Measurements from ENCODE around the gene HDAC9. TPM values are rescaled to one million over a fixed set of nuclear protein-coding genes. Genes with fewer than 3 reads are reported as not detected.

The HDAC9 gene
- polyA plus RNA-seq, 1 of the 3 experiments (the other 2 are of a cell fraction): 11.6 TPM

- TF ChIP-seq IRF3 (IDR thresholded peaks at IDR 0.05; ENCODE audit: low read depth, low read length): no peak
- no peak for TF ChIP-seq RAD21 (IDR thresholded peaks at IDR 0.05; ENCODE audit: low read length)
- TF ChIP-seq RCOR1 (IDR thresholded peaks at IDR 0.05; ENCODE audit: low read length): no peak
- TF ChIP-seq USF1 (IDR thresholded peaks at IDR 0.05; ENCODE audit: borderline replicate concordance, low read depth): no peak
- TF ChIP-seq REST (IDR thresholded peaks at IDR 0.05; ENCODE audit: low read depth, low read length): no peak
- peak; percentile 91 for TF ChIP-seq FOSL2 (IDR thresholded peaks at IDR 0.05; ENCODE audit: borderline replicate concordance, low read depth)
- TF ChIP-seq POLR2AphosphoS5 (IDR thresholded peaks at IDR 0.05; ENCODE audit: low read depth, low read length): no peak; the same call in 1 of the 2 replicates
Measured at GRCh38 chr7:18974803-18975202, 479.3 kb downstream of the HDAC9 start (continued).

GRCh38 chr7:18975276-18975675 lies 479.7 kb downstream of the HDAC9 start:
- Histone ChIP-seq H3K4me2 (no peak overlapping the region), H3K79me2 (ENCODE audit: insufficient read depth) (no peaks in the 10 kb centered on the region), H3K36me3 (replicated peaks in 1 of 2; ENCODE audit: control insufficient read depth in 1 of 2, insufficient read depth in 2 of 2, low read length in 1 of 2) (peaks cover 11 to 12% of the 10 kb centered on the region in 2 experiments), H3K4me3 (ENCODE audit: low read depth in 2 of 2, low read length in 1 of 2) (no peak overlapping the region), H3K4me1 (ENCODE audit: control insufficient read depth in 1 of 2, insufficient read depth in 2 of 2, low read depth in 1 of 2, low read length in 1 of 2) (peaks cover 5 to 41% of the 10 kb centered on the region in 2 experiments; a peak in 3 of 4 replicates), H3K27me3 (ENCODE audit: insufficient read depth) (no peaks in the 10 kb centered on the region), H3F3A (replicated peaks; ENCODE audit: insufficient read depth) (peaks cover 42% of the 10 kb centered on the region), H3K9ac (no peak overlapping the region), H4K20me1 (ENCODE audit: insufficient read depth) (no peaks in the 10 kb centered on the region), H2AFZ (ENCODE audit: low read depth) (no peak overlapping the region), H3K9me3 (no peaks in the 10 kb centered on the region), H3K9me2 (no peaks in the 10 kb centered on the region), H3K27ac (ENCODE audit: low read depth in 2 of 2, low read length in 1 of 2) (peak overlapping the region; percentile 29 to 59; a peak in 3 of 4 replicates)
- no peak for DNase-seq
- 82% methylated on average over 3 of the region's 3 CpGs for WGBS (ENCODE audit: low lambda C conversion rate)
- ChIA-PET POLR2A (no interaction called here), CTCF (no interaction called here)
- TF ChIP-seq EP300 (IDR thresholded peaks at IDR 0.05; ENCODE audit: borderline replicate concordance in 1 of 2, low read depth in 1 of 2, low read length in 1 of 2) (no peak), CTCF (IDR thresholded peaks at IDR 0.05) (no peak), RFX5 (IDR thresholded peaks at IDR 0.05; ENCODE audit: low read length) (no peak), SMC3 (IDR thresholded peaks at IDR 0.05; ENCODE audit: low read depth, low read length) (no peak), USF2 (IDR thresholded peaks at IDR 0.05; ENCODE audit: borderline replicate concordance, low read depth, low read length) (no peak), YY1 (IDR thresholded peaks at IDR 0.05; ENCODE audit: low read depth) (no peak), FOSL2 (IDR thresholded peaks at IDR 0.05; ENCODE audit: borderline replicate concordance, low read depth) (no peak), MXI1 (IDR thresholded peaks at IDR 0.05; ENCODE audit: low read depth, low read length) (no peak), JUND (IDR thresholded peaks at IDR 0.05) (no peak), RXRA (IDR thresholded peaks at IDR 0.05; ENCODE audit: borderline replicate concordance, low read depth) (no peak), CHD2 (IDR thresholded peaks at IDR 0.05; ENCODE audit: low read length, partially characterized antibody) (no peak), MEF2A (IDR thresholded peaks at IDR 0.05; ENCODE audit: borderline replicate concordance, low read depth) (no peak), USF1 (IDR thresholded peaks at IDR 0.05; ENCODE audit: borderline replicate concordance, low read depth) (no peak), SIN3A (IDR thresholded peaks at IDR 0.05; ENCODE audit: borderline replicate concordance, low read depth, low read length) (no peak), NRF1 (IDR thresholded peaks at IDR 0.05; ENCODE audit: low read depth, low read length) (no peak), GATA2 (CRISPR knock-in tag; IDR thresholded peaks at IDR 0.05) (no peak), TAF1 (IDR thresholded peaks at IDR 0.05; ENCODE audit: borderline replicate concordance, low read depth, low read length) (no peak), FOXM1 (IDR thresholded peaks at IDR 0.05; ENCODE audit: low read depth) (no peak)

All from SK-N-SH (cell line).